ENCODE data around the gene IST1.

Gene IST1

DNA sequence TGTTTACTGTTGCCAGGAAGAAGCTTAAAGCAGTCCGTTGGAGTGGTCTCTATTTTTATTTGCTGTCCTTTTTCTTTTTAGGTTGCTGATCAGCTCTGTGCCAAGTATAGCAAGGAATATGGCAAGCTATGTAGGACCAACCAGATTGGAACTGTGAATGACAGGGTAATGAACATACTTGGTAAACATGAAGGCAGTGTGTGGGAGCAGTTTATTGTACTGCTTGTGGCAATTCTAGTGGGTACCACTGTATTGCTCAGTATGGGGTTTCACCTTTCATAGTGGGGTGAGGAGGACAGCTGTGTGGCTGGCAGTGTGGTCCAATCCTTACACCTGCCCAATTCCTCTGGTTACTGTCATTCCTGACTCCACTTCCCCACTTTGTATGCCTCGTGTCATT is 25.3 kb downstream of the IST1 start:
- intact Hi-C loops (cut with DNase I; ENCODE audit: low total_unique reads) = no loop called here
- Histone ChIP-seq H3K9me3 (no peaks in the 10 kb centered on the region), H3K4me1 (peaks cover 0 to 49% (median 10%) of the 10 kb centered on the region in 4 donors), H3K4me3 (no peak overlapping the region), H3K36me3 (peaks cover 70 to 97% (median 84%) of the 10 kb centered on the region in 3 donors), H3K27me3 (no peaks in the 10 kb centered on the region), H3K27ac (no peak overlapping the region)
- no peak for DNase-seq
- TF ChIP-seq, protein P1, sequence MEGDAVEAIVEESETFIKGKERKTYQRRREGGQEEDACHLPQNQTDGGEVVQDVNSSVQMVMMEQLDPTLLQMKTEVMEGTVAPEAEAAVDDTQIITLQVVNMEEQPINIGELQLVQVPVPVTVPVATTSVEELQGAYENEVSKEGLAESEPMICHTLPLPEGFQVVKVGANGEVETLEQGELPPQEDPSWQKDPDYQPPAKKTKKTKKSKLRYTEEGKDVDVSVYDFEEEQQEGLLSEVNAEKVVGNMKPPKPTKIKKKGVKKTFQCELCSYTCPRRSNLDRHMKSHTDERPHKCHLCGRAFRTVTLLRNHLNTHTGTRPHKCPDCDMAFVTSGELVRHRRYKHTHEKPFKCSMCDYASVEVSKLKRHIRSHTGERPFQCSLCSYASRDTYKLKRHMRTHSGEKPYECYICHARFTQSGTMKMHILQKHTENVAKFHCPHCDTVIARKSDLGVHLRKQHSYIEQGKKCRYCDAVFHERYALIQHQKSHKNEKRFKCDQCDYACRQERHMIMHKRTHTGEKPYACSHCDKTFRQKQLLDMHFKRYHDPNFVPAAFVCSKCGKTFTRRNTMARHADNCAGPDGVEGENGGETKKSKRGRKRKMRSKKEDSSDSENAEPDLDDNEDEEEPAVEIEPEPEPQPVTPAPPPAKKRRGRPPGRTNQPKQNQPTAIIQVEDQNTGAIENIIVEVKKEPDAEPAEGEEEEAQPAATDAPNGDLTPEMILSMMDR (IDR thresholded peaks at IDR 0.05) = no peak

DNA sequence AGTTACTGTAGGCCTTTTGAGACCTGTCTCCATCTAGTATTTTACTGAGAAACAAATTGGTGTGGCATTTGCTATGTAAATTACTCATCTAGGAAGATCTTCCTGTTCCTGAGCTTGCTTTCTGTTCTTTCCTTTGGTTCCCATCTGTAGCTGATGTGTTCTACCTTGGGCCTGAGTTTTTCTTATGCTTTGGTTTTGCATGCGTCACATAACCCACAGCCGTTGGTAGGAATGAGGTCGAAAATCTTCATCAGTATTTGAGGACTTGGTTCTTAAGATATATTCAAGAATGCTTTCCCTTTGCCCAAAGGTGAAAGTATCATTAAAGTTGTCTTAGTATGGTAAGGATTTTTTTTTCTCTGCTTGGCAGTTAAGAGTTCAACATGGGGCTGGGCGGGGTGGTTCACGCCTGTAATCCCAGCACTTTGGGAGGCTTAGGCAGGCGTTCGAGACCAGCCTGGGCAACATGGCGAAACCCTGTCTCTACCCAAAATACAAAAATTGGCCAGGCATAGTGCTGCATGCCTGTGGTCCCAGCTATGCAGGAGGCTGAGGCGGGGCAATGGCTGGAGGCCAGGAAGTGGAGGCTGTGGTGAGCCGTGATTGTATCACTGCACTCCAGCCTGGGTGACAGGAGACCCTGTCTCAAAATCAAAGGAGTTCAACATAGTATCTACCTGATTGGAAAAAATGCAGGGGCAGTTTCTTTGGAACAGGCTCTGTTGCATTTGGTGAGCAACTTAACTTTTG is 28.8 kb downstream of the IST1 start:
- Histone ChIP-seq H3K4me3 (no peak overlapping the region), H3K36me3 (peaks cover 75 to 93% (median 83%) of the 10 kb centered on the region in 3 donors), H3K4me1 (peaks cover 0 to 47% (median 30%) of the 10 kb centered on the region in 4 donors), H3K27ac (no peak overlapping the region), H3K9me3 (no peaks in the 10 kb centered on the region), H3K27me3 (no peaks in the 10 kb centered on the region)
- no peak for DNase-seq
- TF ChIP-seq, protein P1 (IDR thresholded peaks at IDR 0.05) = no peak
- intact Hi-C loops (cut with DNase I; ENCODE audit: low total_unique reads) = no loop called here

DNA sequence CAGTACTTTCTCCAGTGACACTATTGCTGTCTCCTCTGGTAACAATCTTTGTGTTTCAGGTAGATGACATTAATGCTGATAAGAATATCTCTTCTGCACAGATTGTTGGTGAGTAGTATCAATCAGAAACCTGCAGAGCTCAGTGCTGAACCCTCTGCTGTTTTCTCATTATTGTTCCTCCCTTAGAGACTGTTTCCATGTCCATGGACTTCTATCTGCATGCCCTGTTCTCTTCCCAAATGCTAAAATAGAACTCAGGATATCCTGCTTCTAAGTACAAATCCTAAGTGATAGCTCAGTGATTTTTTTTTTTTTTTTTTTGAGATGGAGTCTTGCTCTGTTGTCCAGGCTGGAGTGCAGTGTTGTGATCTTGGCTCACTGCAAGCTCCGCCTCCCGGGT is 29.4 kb downstream of the IST1 start:
- peaks cover 70 to 87% (median 77%) of the 10 kb centered on the region in 3 donors for H3K36me3 ChIP-seq
- H3K4me1 ChIP-seq = peaks cover 0 to 50% (median 35%) of the 10 kb centered on the region in 4 donors
- no peaks in the 10 kb centered on the region for H3K9me3 ChIP-seq
- DNase-seq = no peak
- no peak overlapping the region for H3K4me3 ChIP-seq
- no peak overlapping the region for H3K27ac ChIP-seq
- TF ChIP-seq, protein P1 (IDR thresholded peaks at IDR 0.05) = no peak
- H3K27me3 ChIP-seq = no peaks in the 10 kb centered on the region
- intact Hi-C loops (cut with DNase I; ENCODE audit: low total_unique reads) = no loop called here

DNA sequence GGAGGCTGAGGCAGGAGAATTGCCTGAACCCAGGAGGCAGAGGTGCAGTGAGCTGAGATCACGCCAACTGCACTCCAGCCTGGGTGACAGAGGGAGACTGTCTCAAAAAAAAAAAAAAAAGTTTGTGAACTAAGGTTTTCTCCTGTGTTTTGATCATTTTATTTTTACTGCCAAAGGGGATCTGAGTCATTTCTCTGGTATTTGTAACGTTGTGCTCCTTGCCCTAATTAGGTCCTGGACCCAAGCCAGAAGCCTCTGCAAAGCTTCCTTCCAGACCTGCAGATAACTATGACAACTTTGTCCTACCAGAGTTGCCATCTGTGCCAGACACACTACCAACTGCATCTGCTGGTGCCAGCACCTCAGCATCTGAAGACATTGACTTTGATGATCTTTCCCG is 32.1 kb downstream of the IST1 start:
- Histone ChIP-seq H3K27ac (peak overlapping the region; percentile 8 to 59), H3K4me1 (peaks cover 0 to 46% (median 38%) of the 10 kb centered on the region in 4 donors), H3K36me3 (peaks cover 43 to 60% (median 59%) of the 10 kb centered on the region in 3 donors)

DNA sequence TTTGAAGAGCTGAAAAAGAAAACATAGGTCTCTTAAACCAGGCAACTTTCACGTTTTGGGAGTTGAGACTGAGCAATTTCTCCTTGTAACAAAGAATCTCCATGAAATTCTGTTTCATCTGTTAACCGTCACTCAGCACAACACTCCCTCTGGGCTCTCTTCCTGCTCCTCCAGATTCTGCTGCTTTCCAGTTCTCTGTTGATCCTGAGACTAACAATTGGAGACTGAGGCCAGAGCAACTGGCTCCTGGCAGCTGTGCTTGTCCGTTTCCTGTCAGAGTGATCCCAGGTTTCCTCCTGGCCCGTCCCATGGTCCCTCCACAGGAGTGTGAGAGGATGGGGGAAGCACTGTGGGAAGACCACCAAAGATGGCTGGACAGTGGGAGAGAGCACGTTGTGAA is 32.5 kb downstream of the IST1 start:
- Histone ChIP-seq H3K4me3 (no peak overlapping the region), H3K4me1 (peaks cover 0 to 46% (median 39%) of the 10 kb centered on the region in 4 donors), H3K27ac (peak overlapping the region; percentile 42 to 59), H3K27me3 (no peaks in the 10 kb centered on the region), H3K9me3 (no peaks in the 10 kb centered on the region), H3K36me3 (peaks cover 39 to 56% (median 55%) of the 10 kb centered on the region in 3 donors)
- TF ChIP-seq, protein P1 (IDR thresholded peaks at IDR 0.05) = no peak
- intact Hi-C loops (cut with DNase I; ENCODE audit: low total_unique reads) = no loop called here
- DNase-seq = no peak

More for the DNA sequence above, 32.1 kb downstream of the IST1 start:
- intact Hi-C loops (cut with DNase I; ENCODE audit: low total_unique reads) = no loop called here
- TF ChIP-seq, protein P1 (IDR thresholded peaks at IDR 0.05) = no peak
- no peak overlapping the region for H3K4me3 ChIP-seq
- H3K27me3 ChIP-seq = no peaks in the 10 kb centered on the region
- no peaks in the 10 kb centered on the region for H3K9me3 ChIP-seq
- DNase-seq = peak in 1 of 2 donors; percentile 29

Measured in tibial artery (tissue), 4 donors.